ENCODE data around the gene SLC35A5. TPM values are rescaled to one million over a fixed set of nuclear protein-coding genes. Genes with fewer than 3 reads are reported as not detected.

SLC35A5 gene
- total and polyA plus RNA-seq, 9 of the 15 experiments (the other 6 are each of a cell fraction or from before 2014, with no cell fraction given) = 4.0 to 13.0 (median 9.7) TPM

GRCh38 chr3:112585782-112586181 is 23.9 kb downstream of the SLC35A5 start:
- Histone ChIP-seq H3K36me3 (ENCODE audit: control insufficient read depth, insufficient read depth, low read length) (peaks cover 12% of the 10 kb centered on the region; the same call in 1 of the 3 replicates), H3K4me2 (ENCODE audit: insufficient read depth, low read length) (no peak overlapping the region), H3K9me1 (ENCODE audit: control insufficient read depth, insufficient read depth, low read length) (no peaks in the 10 kb centered on the region), H3K79me2 (ENCODE audit: control insufficient read depth, insufficient read depth, low read length) (no peaks in the 10 kb centered on the region), H2AFZ (ENCODE audit: low read depth, low read length) (no peak overlapping the region), H3K27me3 (ENCODE audit: control insufficient read depth in 2 of 2, insufficient read depth in 2 of 2, low read length in 2 of 2) (no peaks in the 10 kb centered on the region), H3K27ac (ENCODE audit: extremely low read depth, low read depth, low read length) (no peak overlapping the region), H3K4me1 (replicated peaks in 1 of 2; ENCODE audit: control insufficient read depth in 2 of 2, insufficient read depth in 2 of 2, low read length in 2 of 2) (no peaks in the 10 kb centered on the region), H3K9me3 (replicated peaks; ENCODE audit: control insufficient read depth, insufficient read depth, low read depth, low read length) (no peaks in the 10 kb centered on the region), H4K20me1 (replicated peaks; ENCODE audit: control insufficient read depth, insufficient read depth, low read length) (no peaks in the 10 kb centered on the region), H3K9ac (ENCODE audit: insufficient read depth in 1 of 2, low read depth in 2 of 2, low read length in 2 of 2) (no peak overlapping the region), H3K4me3 (no peak overlapping the region)
- ATAC-seq = no peak
- TF ChIP-seq ZBTB40 (IDR thresholded peaks at IDR 0.05) (no peak), ZBTB40 (CRISPR knock-in tag; IDR thresholded peaks at IDR 0.05) (no peak), ZBTB43 (CRISPR knock-in tag; IDR thresholded peaks at IDR 0.05) (no peak), POLR2B (IDR thresholded peaks at IDR 0.05; ENCODE audit: low read depth, partially characterized antibody) (no peak), HNRNPLL (IDR thresholded peaks at IDR 0.05; ENCODE audit: low read depth, low read length, poor library complexity, severe bottlenecking) (no peak), MLLT1 (IDR thresholded peaks at IDR 0.05) (no peak), GTF2F1 (IDR thresholded peaks at IDR 0.05; ENCODE audit: low read depth, low read length) (no peak), RCOR1 (IDR thresholded peaks at IDR 0.05; ENCODE audit: borderline replicate concordance in 1 of 2, low read depth in 2 of 2, low read length in 2 of 2) (no peak), PHF21A (IDR thresholded peaks at IDR 0.05; ENCODE audit: borderline replicate concordance, low read depth) (no peak)
- intact Hi-C loops (cut with micrococcal nuclease) = loop anchor here (10.0 kb wide), 1 partner anchor 149 kb away; no protein-coding TSS in a partner anchor
- no peak for DNase-seq (ENCODE audit: extremely low read depth in 1 of 4, low spot score in 3 of 4)
- no TSS peak for BruUV-seq (replicated peaks)
- CTCF ChIA-PET (ENCODE audit: low intra/inter-chr PET ratio) = no interaction called here
- no peak for FAIRE-seq
- in situ Hi-C loops (cut with MboI) = loop anchor here (25.0 kb wide), 1 partner anchor 702 kb away; no protein-coding TSS in a partner anchor
- POLR2A ChIA-PET = no interaction called here

All from K562 (cell line).